K562 (cell line): ENCODE data around the gene TOR1B. TPM values are rescaled to one million over a fixed set of nuclear protein-coding genes. Genes with fewer than 3 reads are reported as not detected.
A peak's percentile ranks its signal among the peaks of the same experiment; 100 is the strongest.

Experiments used
- ATAC-seq: fragments of 200-7000 bp; cut with Tn5 transposase; 3 replicates; pipeline ENCODE4 v1.9.1; 2020; ENCODE audit warnings: moderate library complexity
- BruUV-seq: library from RNA; stranded (reverse); fragments of 400-500 nt; replicated peaks from 2 replicates; lab custom pipeline; 2021; lab: Mats Ljungman, UMichigan
- CTCF ChIA-PET: fragments of 300-600 bp; formaldehyde crosslinking; extraction: SDS; loops from one replicate; lab custom pipeline; 2021; ENCODE audit warnings: low intra/inter-chr PET ratio; lab: Yijun Ruan, JAX
- POLR2A ChIA-PET: fragments of 300-600, 350-650 bp; sonication (Branson Sonifier 250); formaldehyde crosslinking; extraction: SDS; loops from one replicate; lab custom pipeline; 2021; ENCODE audit warnings: antibody characterized with exemption, inconsistent platforms; lab: Yijun Ruan, JAX
- DNase-seq, 4 experiments: peaks; one replicate each; pipeline versions ENCODE4 v3.0.0 to v3.0.0-alpha.2; 2011 to 2018; ENCODE audit warnings: low spot score in 3 of 4, mixed read lengths in 3 of 4; ENCODE audit errors: extremely low read depth in 1 of 4
- FAIRE-seq: peaks from 2 replicates; lab custom pipeline; 2011; peaks lifted over from hg19 to GRCh38; lab: Jason Lieb, UNC
- H2AFZ ChIP-seq: 2 replicates; pipeline ENCODE4 v1.6.0; 2011; ENCODE audit warnings: low read depth, low read length, control low read depth, inconsistent platforms
- H3K27ac ChIP-seq: fragments of 200-600 bp; 3 replicates; pipeline ENCODE4 v1.8.0; 2011; ENCODE audit warnings: low read depth, mild to moderate bottlenecking, control low read depth, inconsistent platforms, low read length, moderate library complexity, mixed read lengths; ENCODE audit errors: extremely low read depth
- H3K27me3 ChIP-seq, 2 experiments: fragments of 300-600 bp in 1 of 2; 2 replicates in 1 of 2; 3 replicates in 1 of 2; pipeline versions ENCODE4 v1.6.0 to v1.8.0; 2011; ENCODE audit warnings: inconsistent platforms in 2 of 2, low read length in 2 of 2, mild to moderate bottlenecking in 1 of 2, mixed read lengths in 1 of 2, moderate library complexity in 1 of 2; ENCODE audit not compliant: control insufficient read depth in 2 of 2, insufficient read depth in 2 of 2
- H3K36me3 ChIP-seq: fragments of 300-600 bp; 3 replicates; pipeline ENCODE4 v1.8.0; 2011; ENCODE audit warnings: mild to moderate bottlenecking, low read length, inconsistent platforms; ENCODE audit not compliant: control insufficient read depth, insufficient read depth
- H3K4me1 ChIP-seq, 2 experiments: fragments of 200-600 bp in 1 of 2; replicated peaks in 1 of 2; 2 replicates in 1 of 2; 3 replicates in 1 of 2; pipeline versions ENCODE4 v1.5.1 to v1.8.0; 2011; ENCODE audit warnings: inconsistent platforms in 2 of 2, low read length in 2 of 2, mild to moderate bottlenecking in 1 of 2, mixed read lengths in 1 of 2, moderate library complexity in 1 of 2; ENCODE audit not compliant: control insufficient read depth in 2 of 2, insufficient read depth in 2 of 2
- H3K4me2 ChIP-seq: 2 replicates; pipeline ENCODE4 v1.6.1; 2011; ENCODE audit warnings: low read length, control low read depth, inconsistent platforms, mixed read lengths; ENCODE audit not compliant: insufficient read depth
- H3K4me3 ChIP-seq: fragments of 200-600 bp; sonication (generic), shearing (Covaris generic); 2 replicates; pipeline ENCODE4 v1.5.1; 2016; ENCODE audit warnings: control low read depth, inconsistent platforms
- H3K79me2 ChIP-seq: fragments of 200-600 bp; 3 replicates; pipeline ENCODE4 v1.8.0; 2011; ENCODE audit warnings: low read length, inconsistent platforms; ENCODE audit not compliant: control insufficient read depth, insufficient read depth
- H3K9ac ChIP-seq, 2 experiments: 2 replicates each; pipeline versions ENCODE4 v1.6.0 to v1.6.1; 2011; ENCODE audit warnings: low read depth in 2 of 2, low read length in 2 of 2, control low read depth in 1 of 2, inconsistent platforms in 1 of 2, mild to moderate bottlenecking in 1 of 2, mixed read lengths in 1 of 2; ENCODE audit not compliant: insufficient read depth in 1 of 2
- H3K9me1 ChIP-seq: one replicate; pipeline ENCODE4 v1.6.0; 2011; ENCODE audit warnings: inconsistent platforms, mild to moderate bottlenecking, low read length, moderate library complexity; ENCODE audit not compliant: control insufficient read depth, insufficient read depth
- H3K9me3 ChIP-seq: replicated peaks from 2 replicates; pipeline ENCODE4 v1.5.1; 2011; ENCODE audit warnings: low read depth, low read length, inconsistent platforms; ENCODE audit not compliant: control insufficient read depth, insufficient read depth
- H4K20me1 ChIP-seq: replicated peaks from 2 replicates; pipeline ENCODE4 v1.6.1; 2011; ENCODE audit warnings: low read length, inconsistent platforms, mixed read lengths; ENCODE audit not compliant: control insufficient read depth, insufficient read depth
- C11orf30 ChIP-seq: fragments of 450-650 bp; IDR thresholded peaks from 2 replicates; pipeline ENCODE4 v1.6.1; 2016; ENCODE audit warnings: low read depth, mild to moderate bottlenecking
- COPS2 ChIP-seq: fragments of 450-650 bp; conservative IDR thresholded peaks from 2 replicates; pipeline ENCODE4 v1.6.1; 2016; ENCODE audit warnings: mild to moderate bottlenecking, moderate library complexity
- HDAC1 ChIP-seq, 2 experiments: fragments of 450-650 bp; IDR thresholded peaks; 2 replicates each; pipeline ENCODE4 v1.6.1; 2016 to 2017; ENCODE audit warnings: inconsistent platforms in 1 of 2, mild to moderate bottlenecking in 1 of 2, moderate library complexity in 1 of 2
- MYBL2 ChIP-seq, 2 experiments: fragments of 450-650 bp in 1 of 2; sonication (generic) in 1 of 2; formaldehyde crosslinking in 1 of 2; IDR thresholded peaks; 2 replicates each; pipeline versions ENCODE4 v1.6.1 to v1.8.1; 2017 to 2022; ENCODE audit warnings: borderline replicate concordance in 1 of 2, inconsistent platforms in 1 of 2, low read depth in 1 of 2, mild to moderate bottlenecking in 1 of 2, missing genetic modification reagents in 1 of 2, moderate library complexity in 1 of 2
- NCOA2 ChIP-seq, 2 experiments: fragments of 450-650 bp; IDR thresholded peaks; 2 replicates each; pipeline ENCODE4 v1.6.1; 2018; ENCODE audit warnings: mild to moderate bottlenecking in 2 of 2, moderate library complexity in 1 of 2; ENCODE audit not compliant: partially characterized antibody in 2 of 2
- NCOA6 ChIP-seq: fragments of 450-650 bp; IDR thresholded peaks from 2 replicates; pipeline ENCODE4 v1.6.1; 2017; ENCODE audit warnings: mild to moderate bottlenecking
- NR3C1 ChIP-seq: sonication (generic); formaldehyde crosslinking; IDR thresholded peaks from 2 replicates; pipeline ENCODE4 v1.8.1; 2022; ENCODE audit warnings: missing genetic modification reagents
- STAT5B ChIP-seq: fragments of 250-450 bp; sonication (Bioruptor Pico); IDR thresholded peaks from 2 replicates; pipeline ENCODE4 v1.8.0; 2021; ENCODE audit warnings: mild to moderate bottlenecking, inconsistent platforms
- TRIM28 ChIP-seq: fragments of 450-650 bp; IDR thresholded peaks from 2 replicates; pipeline ENCODE4 v1.6.1; 2017
- ZNF408 ChIP-seq: fragments of 250-450 bp; sonication (Bioruptor Pico); IDR thresholded peaks from 2 replicates; pipeline ENCODE4 v1.4.0; 2020; ENCODE audit warnings: low read depth, mild to moderate bottlenecking, moderate library complexity
- WGBS: fragments of 100-300 bp; shearing (Covaris generic); methylation state at CpG from one replicate; pipeline ENCODE4 v1.1.6; 2016; ENCODE audit warnings: low coverage, mixed read lengths; ENCODE audit not compliant: insufficient coverage; ENCODE audit errors: missing lambda C conversion rate; 5-methylcytosine and 5-hydroxymethylcytosine counted together
- in situ Hi-C: fragments of 300-500 bp; cut with MboI; formaldehyde crosslinking; loops from 4 replicates; pipeline ENCODE4 v1.15.0; 2018; ENCODE audit warnings: inconsistent platforms, mixed read lengths
- intact Hi-C: fragments of 100-400 bp; cut with micrococcal nuclease; formaldehyde crosslinking; loops from 2 replicates; pipeline ENCODE4 v1.14.2; 2022
- polyA plus RNA-seq, 8 experiments: library from polyadenylated mRNA; depleted of rRNA in 4 of 8; stranded (reverse) in 5 of 8; unstranded in 3 of 8; fragments of >200 nt; fragmentation: Nextera tagmentation in 2 of 8; fragmentation: Illumina TruSeq in 1 of 8; extraction: Ambion mirVana in 2 of 8; extraction: Trizol in 1 of 8; gene quantifications; 2 replicates each; pipeline versions ENCODE4 v1.2.1 to v1.2.3, GENCODE V29; 2011 to 2014; ENCODE audit warnings: inconsistent platforms in 1 of 8, missing spikeins in 1 of 8
- total RNA-seq, 7 experiments: library from RNA; depleted of rRNA in 6 of 7; stranded (reverse); fragments of >200 nt in 6 of 7; fragmentation: Illumina TruSeq in 2 of 7; extraction: Trizol in 2 of 7; gene quantifications; 2 replicates each; pipeline versions ENCODE4 v1.2.1 to v1.2.3, GENCODE V29; 2011 to 2021; ENCODE audit warnings: low replicate concordance in 1 of 7
- TF ChIP-seq, protein P1 (sequence below), 2 experiments: fragments of 450-650 bp in 1 of 2; sonication (generic) in 1 of 2; formaldehyde crosslinking in 1 of 2; IDR thresholded peaks; 2 replicates each; pipeline versions ENCODE4 v1.7.1 to v1.9.0; 2016 to 2022; ENCODE audit warnings: inconsistent platforms in 1 of 2, mild to moderate bottlenecking in 1 of 2, missing genetic modification reagents in 1 of 2

Gene TOR1B
- total and polyA plus RNA-seq, 9 of the 15 experiments (the other 6 are each of a cell fraction or from before 2014, with no cell fraction given), result 4.2 to 36.5 (median 24.6) TPM

DNA sequence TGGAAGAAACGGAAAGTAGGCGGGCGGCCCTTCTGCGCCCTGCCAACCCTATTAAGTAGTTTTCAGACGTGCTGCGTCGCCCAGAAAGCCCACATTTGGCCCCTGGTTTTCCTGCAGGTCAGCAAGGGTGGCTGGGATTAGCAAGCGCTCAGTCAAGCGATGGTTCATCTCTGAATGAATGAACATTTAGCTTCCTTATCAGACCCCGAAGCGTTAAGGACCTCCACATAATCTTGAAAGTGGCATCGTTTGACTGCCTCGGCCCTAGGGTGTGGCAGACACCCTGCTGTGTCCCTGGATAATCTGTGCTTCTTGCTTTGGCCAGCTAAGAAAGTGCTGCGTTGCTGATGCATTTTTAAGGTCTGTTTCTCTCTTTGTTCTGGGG is 684 bp downstream of the TOR1B start:
- H3K9me1 ChIP-seq, result no peaks in the 10 kb centered on the region
- peaks cover 32% of the 10 kb centered on the region; the same call in 2 of the 3 replicates for H3K36me3 ChIP-seq
- in situ Hi-C loops, result no loop called here
- peak overlapping the region; percentile 60 to 94 for H3K9ac ChIP-seq
- no peaks in the 10 kb centered on the region for H3K9me3 ChIP-seq
- peak overlapping the region; percentile 89 for H3K4me2 ChIP-seq
- intact Hi-C loops, result no loop called here
- ATAC-seq (peak; percentile 16), DNase-seq (peak in 3 of 4 experiments; percentile 38 to 64 (median 39)), FAIRE-seq (peak; percentile 83)
- peak overlapping the region; percentile 65; the same call in 2 of the 3 replicates for H3K27ac ChIP-seq
- ChIA-PET CTCF (interaction anchor here (0.6 to 1.2 kb wide), 2 partner anchors 83 to 852 kb away, joined by 3 to 7 read pairs; no protein-coding TSS in a partner anchor), POLR2A (interaction anchor here (0.5 to 1.2 kb wide), 9 partner anchors 9 to 1505 kb away, joined by 3 to 8 read pairs (median 3); no protein-coding TSS in a partner anchor)
- H4K20me1 ChIP-seq, result peaks cover 7% of the 10 kb centered on the region; the same call in 1 of the 2 replicates
- no peaks in the 10 kb centered on the region for H3K27me3 ChIP-seq
- H2AFZ ChIP-seq, result peak overlapping the region; percentile 51
- BruUV-seq, result no TSS peak
- peaks cover 11% of the 10 kb centered on the region for H3K79me2 ChIP-seq
- 0% methylated on average over 14 of the region's 14 CpGs for WGBS
- H3K4me3 ChIP-seq, result peak overlapping the region; percentile 86
- peaks cover 7 to 25% of the 10 kb centered on the region in 2 experiments; a peak in 4 of 5 replicates for H3K4me1 ChIP-seq
- TF ChIP-seq NCOA2 (IDR thresholded peaks at IDR 0.05; ENCODE audit: partially characterized antibody in 2 of 2) (no peak), HDAC1 (IDR thresholded peaks at IDR 0.05) (0 out of 4 replicates have a peak, but pooled peaks of 1 of the 2 experiments have one; percentile 25), NCOA6 (no peak), COPS2 (no peak), STAT5B (no peak), C11orf30 (no peak), ZNF408 (CRISPR knock-in tag) (no peak), MYBL2 (IDR thresholded peaks at IDR 0.05; ENCODE audit: low read depth) (no peak), MYBL2 (CRISPR knock-in tag; IDR thresholded peaks at IDR 0.05; ENCODE audit: borderline replicate concordance) (no peak), NR3C1 (no peak), TRIM28 (no peak)
- TF ChIP-seq, protein P1, sequence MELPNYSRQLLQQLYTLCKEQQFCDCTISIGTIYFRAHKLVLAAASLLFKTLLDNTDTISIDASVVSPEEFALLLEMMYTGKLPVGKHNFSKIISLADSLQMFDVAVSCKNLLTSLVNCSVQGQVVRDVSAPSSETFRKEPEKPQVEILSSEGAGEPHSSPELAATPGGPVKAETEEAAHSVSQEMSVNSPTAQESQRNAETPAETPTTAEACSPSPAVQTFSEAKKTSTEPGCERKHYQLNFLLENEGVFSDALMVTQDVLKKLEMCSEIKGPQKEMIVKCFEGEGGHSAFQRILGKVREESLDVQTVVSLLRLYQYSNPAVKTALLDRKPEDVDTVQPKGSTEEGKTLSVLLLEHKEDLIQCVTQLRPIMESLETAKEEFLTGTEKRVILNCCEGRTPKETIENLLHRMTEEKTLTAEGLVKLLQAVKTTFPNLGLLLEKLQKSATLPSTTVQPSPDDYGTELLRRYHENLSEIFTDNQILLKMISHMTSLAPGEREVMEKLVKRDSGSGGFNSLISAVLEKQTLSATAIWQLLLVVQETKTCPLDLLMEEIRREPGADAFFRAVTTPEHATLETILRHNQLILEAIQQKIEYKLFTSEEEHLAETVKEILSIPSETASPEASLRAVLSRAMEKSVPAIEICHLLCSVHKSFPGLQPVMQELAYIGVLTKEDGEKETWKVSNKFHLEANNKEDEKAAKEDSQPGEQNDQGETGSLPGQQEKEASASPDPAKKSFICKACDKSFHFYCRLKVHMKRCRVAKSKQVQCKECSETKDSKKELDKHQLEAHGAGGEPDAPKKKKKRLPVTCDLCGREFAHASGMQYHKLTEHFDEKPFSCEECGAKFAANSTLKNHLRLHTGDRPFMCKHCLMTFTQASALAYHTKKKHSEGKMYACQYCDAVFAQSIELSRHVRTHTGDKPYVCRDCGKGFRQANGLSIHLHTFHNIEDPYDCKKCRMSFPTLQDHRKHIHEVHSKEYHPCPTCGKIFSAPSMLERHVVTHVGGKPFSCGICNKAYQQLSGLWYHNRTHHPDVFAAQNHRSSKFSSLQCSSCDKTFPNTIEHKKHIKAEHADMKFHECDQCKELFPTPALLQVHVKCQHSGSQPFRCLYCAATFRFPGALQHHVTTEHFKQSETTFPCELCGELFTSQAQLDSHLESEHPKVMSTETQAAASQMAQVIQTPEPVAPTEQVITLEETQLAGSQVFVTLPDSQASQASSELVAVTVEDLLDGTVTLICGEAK (IDR thresholded peaks at IDR 0.05), result 0 out of 2 replicates have a peak, but pooled peaks have one; percentile 21
- TF ChIP-seq, protein P1 (CRISPR knock-in tag; IDR thresholded peaks at IDR 0.05), result no peak
